PC-3 (cell line): ENCODE results near the gene PITX2. TPM values are rescaled to one million over a fixed set of nuclear protein-coding genes. Genes with fewer than 3 reads are reported as not detected.

ENCODE experiments used
- ATAC-seq: fragments of 200-7000 bp; cut with Tn5 transposase; 2 replicates; pipeline ENCODE4 v1.9.1; 2020; ENCODE audit warnings: mild to moderate bottlenecking, moderate library complexity
- BruUV-seq: library from RNA; stranded (reverse); fragments of 400-500 nt; replicated peaks from 2 replicates; lab custom pipeline; 2021; lab: Mats Ljungman, UMichigan
- CTCF ChIA-PET: fragments of 300-600 bp; sonication (Branson Sonifier 250); formaldehyde crosslinking; loops from one replicate; lab custom pipeline; 2022; ENCODE audit warnings: antibody characterized with exemption; lab: Charles Lee
- POLR2A ChIA-PET: fragments of 300-600 bp; sonication (Branson Sonifier 250); formaldehyde crosslinking; loops from one replicate; lab custom pipeline; 2022; ENCODE audit warnings: antibody characterized with exemption; ENCODE audit not compliant: unreplicated experiment; lab: Charles Lee
- DNase-seq: peaks from one replicate; pipeline ENCODE4 v3.0.0-alpha.2; 2015
- H2AFZ ChIP-seq: fragments of 300-600 bp; sonication (generic); 2 replicates; pipeline ENCODE4 v1.6.0; 2016; ENCODE audit warnings: antibody characterized with exemption, low read length
- H3F3A ChIP-seq: fragments of 300-600 bp; sonication (generic); one replicate; pipeline ENCODE4 v1.6.0; 2017; ENCODE audit warnings: antibody characterized with exemption, low read length, control low read depth, mild to moderate bottlenecking; ENCODE audit not compliant: unreplicated experiment
- H3K27ac ChIP-seq: fragments of 300-600 bp; sonication (generic); 2 replicates; pipeline ENCODE4 v1.5.1; 2016; ENCODE audit warnings: mild to moderate bottlenecking, low read length
- H3K27me3 ChIP-seq: fragments of 300-600 bp; sonication (generic); 2 replicates; pipeline ENCODE4 v1.6.1; 2016; ENCODE audit warnings: low read length, mixed read lengths
- H3K36me3 ChIP-seq: fragments of 300-600 bp; sonication (generic); 2 replicates; pipeline ENCODE4 v1.6.1; 2016; ENCODE audit warnings: low read depth, mixed run types, low read length, mixed read lengths
- H3K4me1 ChIP-seq: fragments of 300-600 bp; sonication (generic); 2 replicates; pipeline ENCODE4 v1.5.1; 2016; ENCODE audit warnings: low read length; ENCODE audit not compliant: insufficient read depth
- H3K4me2 ChIP-seq: fragments of 300-600 bp; sonication (generic); 2 replicates; pipeline ENCODE4 v1.6.0; 2016; ENCODE audit warnings: low read length
- H3K4me3 ChIP-seq: fragments of 300-600 bp; sonication (generic); 2 replicates; pipeline ENCODE4 v1.5.1; 2016; ENCODE audit warnings: mild to moderate bottlenecking, low read length, mixed read lengths
- H3K79me2 ChIP-seq: fragments of 300-600 bp; sonication (generic); 2 replicates; pipeline ENCODE4 v1.6.1; 2017; ENCODE audit warnings: low read length, mixed read lengths
- H3K9ac ChIP-seq: fragments of 300-600 bp; sonication (generic); 2 replicates; pipeline ENCODE4 v1.6.0; 2016; ENCODE audit warnings: mild to moderate bottlenecking, low read length
- H3K9me2 ChIP-seq: fragments of 300-600 bp; sonication (generic); replicated peaks from 2 replicates; pipeline ENCODE4 v1.6.1; 2016; ENCODE audit warnings: mixed run types, low read length, mixed read lengths
- H3K9me3 ChIP-seq: fragments of 300-600 bp; sonication (generic); 2 replicates; pipeline ENCODE4 v1.6.1; 2016; ENCODE audit warnings: low read length, mixed read lengths
- H4K20me1 ChIP-seq: fragments of 300-600 bp; sonication (generic); 2 replicates; pipeline ENCODE4 v1.6.1; 2016; ENCODE audit warnings: low read length, mixed read lengths
- CTCF ChIP-seq: fragments of 300-600 bp; sonication (generic); conservative IDR thresholded peaks from 2 replicates; pipeline ENCODE4 v1.5.1; 2017; ENCODE audit warnings: antibody characterized with exemption, low read depth, mild to moderate bottlenecking, low read length
- EZH2 ChIP-seq: fragments of 300-600 bp; sonication (generic); IDR thresholded peaks from one replicate; pipeline ENCODE4 v1.6.1; 2017; ENCODE audit warnings: antibody characterized with exemption, mild to moderate bottlenecking, low read length; ENCODE audit not compliant: unreplicated experiment
- EZH2phosphoT487 ChIP-seq: fragments of 300-600 bp; sonication (generic); IDR thresholded peaks from 2 replicates; pipeline ENCODE4 v1.6.1; 2018; ENCODE audit warnings: mild to moderate bottlenecking, antibody characterized with exemption, low read length, borderline replicate concordance
- intact Hi-C: fragments of 100-400 bp; cut with micrococcal nuclease; formaldehyde crosslinking; loops from 2 replicates; pipeline ENCODE4 v1.9.0; 2023
- total RNA-seq: library from RNA; depleted of rRNA; stranded (reverse); fragments of >200 nt; gene quantifications from 2 replicates; pipeline ENCODE4 v1.2.3, GENCODE V29; 2014

PITX2 gene
- total RNA-seq, 1 experiment from 2014 or later: 0.55 TPM

- H3K4me1 ChIP-seq: peaks cover 6% of the 10 kb centered on the region; the same call in 1 of the 2 replicates
- H3K9me2 ChIP-seq: no peaks in the 10 kb centered on the region
- no peaks in the 10 kb centered on the region for H3F3A ChIP-seq
- BruUV-seq: no TSS peak
- TF ChIP-seq CTCF: no peak
- TF ChIP-seq EZH2: no peak
- TF ChIP-seq EZH2phosphoT487: no peak
- DNase-seq: no peak
- H3K27me3 ChIP-seq: peaks cover 71% of the 10 kb centered on the region
- H3K9me3 ChIP-seq: no peaks in the 10 kb centered on the region
- no peak overlapping the region for H2AFZ ChIP-seq
- H4K20me1 ChIP-seq: no peaks in the 10 kb centered on the region
- ATAC-seq: no peak
- no peak overlapping the region for H3K27ac ChIP-seq
- H3K4me2 ChIP-seq: no peak overlapping the region
- POLR2A ChIA-PET: no interaction called here
- intact Hi-C loops: loop anchor here (2.0 to 10.0 kb wide), 3 partner anchors 651 to 1404 kb away; no protein-coding TSS in a partner anchor
- H3K9ac ChIP-seq: no peak overlapping the region
- no peaks in the 10 kb centered on the region for H3K79me2 ChIP-seq
- CTCF ChIA-PET: no interaction called here
- H3K36me3 ChIP-seq: no peaks in the 10 kb centered on the region
- H3K4me3 ChIP-seq: no peak overlapping the region
These were observed 8.0 kb upstream of the PITX2 start for GRCh38 chr4:110630688-110631402.

GRCh38 chr4:110629780-110630687, 7.2 kb upstream of the PITX2 start:
- TF ChIP-seq EZH2phosphoT487: no peak
- TF ChIP-seq CTCF: no peak
- no peak for TF ChIP-seq EZH2
- intact Hi-C loops: loop anchor here (2.0 to 10.0 kb wide), 3 partner anchors 652 to 1405 kb away; no protein-coding TSS in a partner anchor
- Histone ChIP-seq H3K4me2 (no peak overlapping the region), H3F3A (no peaks in the 10 kb centered on the region), H3K4me1 (peaks cover 6% of the 10 kb centered on the region; the same call in 1 of the 2 replicates), H3K9me2 (no peaks in the 10 kb centered on the region), H3K9ac (no peak overlapping the region), H3K36me3 (no peaks in the 10 kb centered on the region), H3K27me3 (peaks cover 72% of the 10 kb centered on the region), H3K79me2 (no peaks in the 10 kb centered on the region), H3K27ac (no peak overlapping the region), H4K20me1 (no peaks in the 10 kb centered on the region), H3K4me3 (no peak overlapping the region), H3K9me3 (no peaks in the 10 kb centered on the region), H2AFZ (no peak overlapping the region)
- ChIA-PET CTCF (no interaction called here), POLR2A (no interaction called here)
- no TSS peak for BruUV-seq
- no peak for DNase-seq
- ATAC-seq: no peak
